GM12872 (cell line): ENCODE results near the gene TMEM178B.

Source experiments
- CTCF ChIP-seq: IDR thresholded peaks from 3 replicates; pipeline ENCODE4 v1.5.1; 2011; ENCODE audit warnings: low read depth, mild to moderate bottlenecking, low read length, moderate library complexity; ENCODE audit not compliant: insufficient read depth

The TMEM178B gene

GRCh38 chr7:141190495-141190894 is 116.6 kb downstream of the TMEM178B start:
- no peak for TF ChIP-seq CTCF

GRCh38 chr7:141191277-141191676 is 117.4 kb downstream of the TMEM178B start:
- TF ChIP-seq CTCF, result no peak

GRCh38 chr7:141193066-141193465 is 119.2 kb downstream of the TMEM178B start:
- TF ChIP-seq CTCF, result no peak

- TF ChIP-seq CTCF, result no peak
Observed at GRCh38 chr7:141198194-141198958, 124.5 kb downstream of the TMEM178B start.

GRCh38 chr7:141200191-141201108 is 126.6 kb downstream of the TMEM178B start:
- no peak for TF ChIP-seq CTCF

GRCh38 chr7:141201145-141201885 is 127.5 kb downstream of the TMEM178B start:
- TF ChIP-seq CTCF, result no peak

GRCh38 chr7:141202535-141202934 is 128.7 kb downstream of the TMEM178B start:
- TF ChIP-seq CTCF, result no peak
